Stimulated activated CD8-positive, alpha-beta memory T cell treated with anti-CD3 and anti-CD28 coated beads, Interleukin-12 subunit alpha, Interleukin-12 subunit beta, amount 100 ng/mL, for 1 hour (primary cell): Measurements from ENCODE around the gene OR52W1.

Experiments used
- DNase-seq: peaks from one replicate; pipeline ENCODE4 v3.0.0-alpha.2; 2020; ENCODE audit warnings: low read depth

Gene OR52W1

DNA sequence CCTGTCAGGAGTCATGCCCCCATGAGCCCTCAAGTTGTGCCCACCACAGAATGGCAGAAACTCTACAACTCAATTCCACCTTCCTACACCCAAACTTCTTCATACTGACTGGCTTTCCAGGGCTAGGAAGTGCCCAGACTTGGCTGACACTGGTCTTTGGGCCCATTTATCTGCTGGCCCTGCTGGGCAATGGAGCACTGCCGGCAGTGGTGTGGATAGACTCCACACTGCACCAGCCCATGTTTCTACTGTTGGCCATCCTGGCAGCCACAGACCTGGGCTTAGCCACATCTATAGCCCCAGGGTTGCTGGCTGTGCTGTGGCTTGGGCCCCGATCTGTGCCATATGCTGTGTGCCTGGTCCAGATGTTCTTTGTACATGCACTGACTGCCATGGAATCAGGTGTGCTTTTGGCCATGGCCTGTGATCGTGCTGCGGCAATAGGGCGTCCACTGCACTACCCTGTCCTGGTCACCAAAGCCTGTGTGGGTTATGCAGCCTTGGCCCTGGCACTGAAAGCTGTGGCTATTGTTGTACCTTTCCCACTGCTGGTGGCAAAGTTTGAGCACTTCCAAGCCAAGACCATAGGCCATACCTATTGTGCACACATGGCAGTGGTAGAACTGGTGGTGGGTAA lies at the start of gene OR52W1:
TSS of gene OR52W1 (plus strand) at position 51 of the 637 bp plus-strand sequence. CDS start at position 51, 0 bp downstream.
- no peak for DNase-seq

DNA sequence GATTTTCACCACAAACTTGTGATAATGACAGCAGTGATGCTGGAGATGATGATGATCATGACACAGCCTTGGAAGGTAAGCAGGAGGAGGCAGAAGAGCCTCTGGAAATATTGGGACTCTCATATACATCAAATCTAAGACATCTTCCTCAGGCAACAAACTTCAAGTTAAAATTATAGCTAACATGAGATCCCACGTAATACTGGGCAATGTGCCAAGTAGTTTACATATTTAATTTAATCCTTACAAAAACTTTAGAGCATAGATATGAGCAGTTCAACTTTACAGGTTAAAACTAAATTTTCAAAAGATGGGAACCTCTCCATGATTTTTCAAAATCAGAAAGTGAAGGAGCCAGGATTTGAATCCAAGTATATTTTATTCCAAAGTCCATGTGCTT lies 47.9 kb upstream of the OR52W1 start:
- no peak for DNase-seq

GRCh38 chr11:6152126-6152525 lies 46.9 kb upstream of the OR52W1 start:
- no peak for DNase-seq

DNA sequence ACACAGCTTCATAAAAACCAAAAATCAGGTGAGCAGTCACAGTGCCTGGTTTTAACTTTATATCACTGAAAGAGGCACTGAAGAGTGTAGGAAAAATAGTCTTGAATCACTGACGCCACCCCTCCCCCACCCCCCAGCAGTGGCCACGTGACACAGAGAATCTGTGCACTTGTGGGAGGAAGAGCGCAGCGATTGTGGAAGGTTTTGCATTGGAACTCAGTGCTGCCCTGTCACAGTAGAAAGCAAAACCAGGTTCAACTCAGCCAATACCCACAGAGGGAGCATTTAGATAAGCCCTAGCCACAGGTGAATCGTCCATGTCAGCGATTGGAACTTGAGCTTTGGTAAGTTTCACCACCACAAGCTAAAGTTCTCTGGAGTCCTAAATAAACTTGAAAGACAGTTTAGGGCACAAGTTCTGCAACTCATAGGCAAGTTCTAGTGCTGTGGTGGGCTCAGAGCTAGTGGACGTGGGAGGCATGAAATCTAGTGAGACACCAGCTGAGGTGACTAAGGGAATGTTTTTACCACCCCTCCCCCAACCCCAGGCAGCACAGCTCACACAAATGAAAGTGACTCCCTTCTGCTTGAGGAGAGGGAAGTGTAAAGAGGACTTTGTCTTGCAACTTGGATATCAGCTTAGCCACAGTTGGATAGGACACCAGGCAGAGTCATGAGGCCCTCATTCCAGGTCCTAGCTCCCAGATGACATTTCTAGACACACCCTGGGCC lies 42.2 kb upstream of the OR52W1 start:
- no peak for DNase-seq

GRCh38 chr11:6170226-6170625 lies 28.8 kb upstream of the OR52W1 start, which contains the start of gene OR52B2:
TSS of gene OR52B2 (minus strand) at chr11:6170326. CDS start at chr11:6170326, 0 bp downstream.
- no peak for DNase-seq

- no peak for DNase-seq
Measured at GRCh38 chr11:6175440-6175839, 23.6 kb upstream of the OR52W1 start.

- DNase-seq, result no peak
Measured at GRCh38 chr11:6191742-6192141, 7.3 kb upstream of the OR52W1 start.

GRCh38 chr11:6194065-6194581 lies 4.9 kb upstream of the OR52W1 start:
- DNase-seq, result no peak

- no peak for DNase-seq
Measured at GRCh38 chr11:6196396-6196795, 2.6 kb upstream of the OR52W1 start.

- no peak for DNase-seq
Measured at GRCh38 chr11:6197466-6198200, 1.4 kb upstream of the OR52W1 start.

GRCh38 chr11:6200975-6201374 lies 2.0 kb downstream of the OR52W1 start:
- no peak for DNase-seq

GRCh38 chr11:6201481-6201880 lies 2.5 kb downstream of the OR52W1 start:
- DNase-seq, result no peak

DNA sequence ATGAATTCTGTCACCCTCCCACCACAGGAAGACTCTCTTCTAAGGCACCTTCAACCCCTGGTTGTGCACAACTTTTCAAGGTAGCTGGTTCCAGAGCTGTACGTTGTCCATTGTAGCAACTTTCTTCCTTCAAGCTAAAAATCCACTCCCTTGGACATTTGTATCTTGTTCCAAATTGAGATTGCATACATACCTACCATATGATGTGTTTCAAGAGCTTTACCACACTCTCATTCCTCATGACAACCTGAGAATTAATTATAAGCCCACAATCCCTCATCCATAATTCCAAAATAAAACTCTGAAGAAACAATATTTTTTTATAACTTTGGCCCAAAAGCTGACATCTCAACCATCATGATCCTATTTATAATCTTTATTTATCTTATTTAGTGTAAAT lies 3.0 kb downstream of the OR52W1 start:
- no peak for DNase-seq

GRCh38 chr11:6203327-6203726 lies 4.3 kb downstream of the OR52W1 start:
- DNase-seq, result no peak

GRCh38 chr11:6204706-6205105 lies 5.7 kb downstream of the OR52W1 start:
- no peak for DNase-seq

GRCh38 chr11:6205366-6205765 lies 6.3 kb downstream of the OR52W1 start, which contains the start of gene C11orf42:
TSS of gene C11orf42 (plus strand) at chr11:6205557. CDS start at chr11:6205616, 59 bp downstream.
- no peak for DNase-seq

DNA sequence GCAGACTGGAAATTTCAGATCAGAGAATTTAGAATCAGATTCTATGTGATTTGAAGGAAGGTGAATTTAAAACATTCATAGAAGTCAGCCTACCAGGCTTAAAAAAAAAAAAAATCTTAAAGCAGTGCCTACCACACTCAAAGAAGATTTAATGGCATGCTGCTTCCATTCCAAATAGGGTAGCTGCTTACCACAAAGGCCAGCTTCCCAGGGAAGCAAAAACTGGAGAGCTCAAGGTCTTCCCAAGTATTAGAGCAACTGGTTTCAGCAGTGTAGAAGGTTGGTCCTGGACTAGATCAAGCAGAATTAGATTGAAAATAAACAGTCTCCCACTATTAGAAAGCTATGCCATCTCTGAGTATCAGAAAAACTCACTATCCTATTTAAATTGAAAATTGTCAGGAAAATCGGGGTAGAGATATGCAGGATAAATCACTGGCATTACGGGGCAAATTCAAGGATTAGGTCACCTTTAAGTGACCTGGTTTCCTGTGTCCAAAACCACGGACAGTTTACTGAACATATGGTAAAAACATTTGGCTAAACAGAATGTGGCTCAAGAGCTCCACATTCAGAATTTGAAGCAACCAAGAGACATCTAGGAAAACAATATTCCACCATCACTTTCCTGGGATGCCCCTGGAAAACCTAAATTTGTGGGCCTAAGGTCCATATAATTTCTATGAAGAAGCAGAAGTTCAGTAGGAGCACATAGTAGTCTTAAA lies 7.6 kb downstream of the OR52W1 start:
- no peak for DNase-seq

- DNase-seq, result no peak
Measured at GRCh38 chr11:6209801-6210200, 10.8 kb downstream of the OR52W1 start.

- no peak for DNase-seq
Measured at GRCh38 chr11:6210274-6210955, 11.4 kb downstream of the OR52W1 start.

- DNase-seq, result no peak
Measured at GRCh38 chr11:6214530-6214929, 15.5 kb downstream of the OR52W1 start.

- DNase-seq, result no peak
Measured at GRCh38 chr11:6216501-6216900, 17.5 kb downstream of the OR52W1 start.
